Measurements from ENCODE around the gene BICDL1. TPM values are rescaled to one million over a fixed set of nuclear protein-coding genes. Genes with fewer than 3 reads are reported as not detected.

The BICDL1 gene
- total and polyA plus RNA-seq, 5 donors from 2014 or later: 0.93 to 134 (median 1.6) TPM

DNA sequence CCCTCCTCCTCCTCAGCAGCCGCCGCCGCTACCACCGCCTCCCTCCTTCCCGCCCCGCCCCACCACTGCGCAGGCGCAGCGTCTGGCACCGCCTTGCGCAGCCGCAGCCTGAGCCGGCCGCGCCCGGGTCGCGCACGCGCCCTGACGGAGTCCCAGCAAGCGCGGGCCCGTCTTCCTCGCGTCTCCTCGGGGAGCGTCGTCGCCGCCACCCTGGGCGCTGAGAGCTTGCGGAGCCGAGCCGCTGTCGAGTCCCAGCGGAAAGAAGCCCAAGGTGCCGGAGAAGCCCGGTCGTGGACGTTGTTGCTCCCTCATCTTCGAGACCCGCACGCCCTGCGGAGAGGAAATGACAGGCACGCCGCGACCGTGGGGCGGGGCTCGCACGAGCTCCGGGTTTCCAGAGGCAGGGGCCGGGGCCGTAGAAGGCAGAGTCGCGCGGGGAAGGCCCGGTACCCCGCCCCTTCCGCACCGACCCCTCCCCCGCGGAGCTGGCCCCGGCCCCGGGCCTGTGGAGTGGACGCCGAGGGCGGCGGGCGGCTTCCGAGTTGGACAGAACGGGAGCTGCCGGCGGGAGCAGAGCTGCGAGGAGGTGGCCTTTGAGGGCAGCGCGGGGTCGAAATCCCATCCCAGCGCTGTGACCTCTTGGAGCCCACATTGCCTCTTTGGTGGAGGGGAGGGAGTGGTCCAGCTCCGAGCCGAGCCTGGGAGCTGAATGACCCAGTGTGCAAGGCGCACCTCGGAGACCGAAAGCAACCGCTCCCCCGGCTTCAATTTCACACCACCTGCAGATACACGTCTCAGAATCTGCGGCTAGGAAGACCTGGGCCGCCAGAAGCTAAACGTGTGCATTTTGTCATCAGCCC, 128.0 kb downstream of the BICDL1 start:
- H3K4me3 Mint-ChIP-seq: peak overlapping the region; percentile 87 to 98 (median 92)
- H3K4me1 ChIP-seq (ENCODE audit: control insufficient read depth, insufficient read depth, low read length, poor library complexity, severe bottlenecking): peaks cover 78% of the 10 kb centered on the region
- peak; percentile 73 to 75 for ATAC-seq (ENCODE audit: low read depth in 2 of 2)

DNA sequence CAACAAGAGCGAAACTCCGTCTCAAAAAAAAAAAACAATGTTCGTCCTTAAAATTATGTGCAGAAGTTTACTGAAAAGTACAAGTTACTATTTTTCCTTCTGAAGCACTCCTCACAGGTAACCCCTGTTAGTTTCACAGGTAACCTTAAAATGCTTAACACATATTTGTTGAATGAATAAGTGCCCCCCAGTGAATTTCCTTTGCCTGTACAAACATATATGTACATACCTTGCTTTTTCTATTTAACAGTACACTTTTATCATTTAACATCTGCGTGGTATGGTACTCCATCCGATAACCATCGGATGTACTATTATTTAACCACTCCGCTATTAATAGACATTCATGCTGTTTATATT, 128.9 kb downstream of the BICDL1 start:
- peaks cover 40 to 82% (median 69%) of the 10 kb centered on the region in 4 donors for H3K4me1 Mint-ChIP-seq
- Histone ChIP-seq H3K27ac (ENCODE audit: insufficient read depth, low read length, poor library complexity, severe bottlenecking) (peak overlapping the region; percentile 94), H3K4me1 (ENCODE audit: control insufficient read depth, insufficient read depth, low read length, poor library complexity, severe bottlenecking) (peaks cover 72% of the 10 kb centered on the region), H3K4me3 (ENCODE audit: low read depth, low read length) (peak overlapping the region; percentile 92), H3K9me3 (ENCODE audit: control insufficient read depth in 2 of 2, low read length in 2 of 2) (no peaks in the 10 kb centered on the region), H3K27me3 (ENCODE audit: control insufficient read depth, insufficient read depth, low read length) (no peaks in the 10 kb centered on the region), H3K36me3 (ENCODE audit: control insufficient read depth, insufficient read depth, low read length) (peaks cover 5% of the 10 kb centered on the region)
- H3K4me3 Mint-ChIP-seq: peak overlapping the region; percentile 87 to 98 (median 92)
- H3K9me3 Mint-ChIP-seq: no peaks in the 10 kb centered on the region
- ATAC-seq (ENCODE audit: low read depth in 2 of 2) (no peak), DNase-seq (no peak)
- H3K36me3 Mint-ChIP-seq: peaks cover 17% of the 10 kb centered on the region
- no peaks in the 10 kb centered on the region for H3K27me3 Mint-ChIP-seq
- H3K27ac Mint-ChIP-seq: peak overlapping the region; percentile 73 to 98 (median 93)

More for the DNA sequence above, 128.0 kb downstream of the BICDL1 start:
- Mint-ChIP-seq H3K27me3 (peaks cover 5% of the 10 kb centered on the region), H3K36me3 (peaks cover 17% of the 10 kb centered on the region), H3K4me1 (peaks cover 40 to 88% (median 73%) of the 10 kb centered on the region in 4 donors), H3K9me3 (no peaks in the 10 kb centered on the region), H3K27ac (peak overlapping the region; percentile 73 to 98 (median 93))
- H3K27me3 ChIP-seq (ENCODE audit: control insufficient read depth, insufficient read depth, low read length): no peaks in the 10 kb centered on the region
- DNase-seq: peak; percentile 96 to 98 (median 96)
- peaks cover 5% of the 10 kb centered on the region for H3K36me3 ChIP-seq (ENCODE audit: control insufficient read depth, insufficient read depth, low read length)
- H3K9me3 ChIP-seq (ENCODE audit: control insufficient read depth in 2 of 2, low read length in 2 of 2): no peaks in the 10 kb centered on the region
- H3K4me3 ChIP-seq (ENCODE audit: low read depth, low read length): peak overlapping the region; percentile 92
- peak overlapping the region; percentile 94 for H3K27ac ChIP-seq (ENCODE audit: insufficient read depth, low read length, poor library complexity, severe bottlenecking)

DNA sequence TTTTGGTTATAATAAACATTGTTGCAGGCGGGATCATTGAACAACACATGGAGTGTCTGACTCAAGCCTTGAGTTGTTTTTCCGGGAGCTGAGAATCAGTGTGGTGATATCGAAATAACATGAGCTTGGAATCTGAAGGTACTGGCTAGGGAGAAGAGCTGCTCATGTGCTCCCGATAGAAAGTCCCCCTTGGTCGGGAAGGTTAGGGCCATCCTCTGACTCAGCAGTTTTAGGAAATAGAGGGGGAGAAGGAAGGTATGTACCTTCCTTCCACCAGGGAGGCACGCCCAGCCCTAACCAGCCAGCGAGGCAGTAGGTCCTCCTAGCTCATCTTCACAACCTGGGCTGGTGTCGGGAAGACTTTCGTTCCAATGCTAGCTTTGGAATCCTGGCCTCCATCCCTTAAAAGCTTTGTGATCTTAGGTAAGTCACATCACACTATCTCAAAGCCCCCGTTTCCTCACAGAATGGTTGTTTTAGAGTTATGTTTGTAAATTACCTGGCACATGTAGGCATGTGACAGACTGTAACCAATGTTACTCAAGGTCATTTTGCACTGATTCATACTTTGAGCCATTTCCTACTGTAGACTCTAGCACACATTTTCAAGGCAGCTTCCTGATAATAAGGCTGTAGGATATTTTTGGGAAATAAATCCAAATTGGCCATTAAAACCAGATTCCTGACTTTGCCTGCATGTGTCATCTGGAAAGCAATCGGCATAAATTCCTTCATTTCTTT, 129.5 kb downstream of the BICDL1 start:
- Mint-ChIP-seq H3K27ac (peak overlapping the region in 2 of 3 donors; percentile 73 to 93), H3K36me3 (peaks cover 14% of the 10 kb centered on the region), H3K9me3 (no peaks in the 10 kb centered on the region), H3K27me3 (no peaks in the 10 kb centered on the region), H3K4me3 (peak overlapping the region; percentile 87 to 98 (median 92)), H3K4me1 (peaks cover 40 to 81% (median 67%) of the 10 kb centered on the region in 4 donors)
- Histone ChIP-seq H3K36me3 (ENCODE audit: control insufficient read depth, insufficient read depth, low read length) (peaks cover 5% of the 10 kb centered on the region), H3K27ac (ENCODE audit: insufficient read depth, low read length, poor library complexity, severe bottlenecking) (peak overlapping the region; percentile 58), H3K27me3 (ENCODE audit: control insufficient read depth, insufficient read depth, low read length) (no peaks in the 10 kb centered on the region), H3K4me1 (ENCODE audit: control insufficient read depth, insufficient read depth, low read length, poor library complexity, severe bottlenecking) (peaks cover 69% of the 10 kb centered on the region), H3K9me3 (ENCODE audit: control insufficient read depth in 2 of 2, low read length in 2 of 2) (no peaks in the 10 kb centered on the region), H3K4me3 (ENCODE audit: low read depth, low read length) (peak overlapping the region; percentile 92)
- no peak for DNase-seq
- no peak for ATAC-seq (ENCODE audit: low read depth in 2 of 2)

- Mint-ChIP-seq H3K27me3 (no peaks in the 10 kb centered on the region), H3K36me3 (peaks cover 11% of the 10 kb centered on the region), H3K9me3 (no peaks in the 10 kb centered on the region), H3K27ac (peak overlapping the region; percentile 10 to 73 (median 63)), H3K4me1 (peaks cover 42 to 82% (median 69%) of the 10 kb centered on the region in 4 donors), H3K4me3 (peak overlapping the region; percentile 24 to 94 (median 64))
- Histone ChIP-seq H3K36me3 (ENCODE audit: control insufficient read depth, insufficient read depth, low read length) (peaks cover 2% of the 10 kb centered on the region), H3K27ac (ENCODE audit: insufficient read depth, low read length, poor library complexity, severe bottlenecking) (peak overlapping the region; percentile 58), H3K9me3 (ENCODE audit: control insufficient read depth in 2 of 2, low read length in 2 of 2) (no peaks in the 10 kb centered on the region), H3K4me3 (ENCODE audit: low read depth, low read length) (peak overlapping the region; percentile 17), H3K27me3 (ENCODE audit: control insufficient read depth, insufficient read depth, low read length) (no peaks in the 10 kb centered on the region), H3K4me1 (ENCODE audit: control insufficient read depth, insufficient read depth, low read length, poor library complexity, severe bottlenecking) (peaks cover 70% of the 10 kb centered on the region)
- DNase-seq (peak in 1 of 3 donors; percentile 35), ATAC-seq (ENCODE audit: low read depth in 2 of 2) (no peak)
These were observed 130.4 kb downstream of the BICDL1 start for GRCh38 chr12:120119271-120119973.

DNA sequence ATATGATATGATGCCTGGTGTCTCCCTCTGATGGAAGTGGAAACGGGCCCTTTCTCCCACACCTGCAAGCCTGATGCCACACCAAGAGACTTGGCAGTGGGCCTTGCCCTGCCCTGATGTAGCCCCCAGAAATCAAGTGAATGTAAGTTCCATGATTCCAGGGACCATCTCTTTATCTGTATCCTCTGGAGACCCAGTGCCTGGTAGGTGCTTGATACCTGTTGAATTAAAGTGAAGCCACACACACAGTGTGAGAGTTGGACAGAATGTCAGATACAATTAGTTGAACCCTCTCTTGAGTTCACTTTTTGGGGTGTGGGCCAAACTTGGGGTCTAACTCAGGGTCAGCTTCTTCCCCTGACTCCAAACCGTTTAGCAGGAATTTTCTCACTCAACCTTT, 132.3 kb downstream of the BICDL1 start:
- H3K4me1 ChIP-seq (ENCODE audit: control insufficient read depth, insufficient read depth, low read length, poor library complexity, severe bottlenecking): peaks cover 52% of the 10 kb centered on the region
- Mint-ChIP-seq H3K4me3 (peak overlapping the region; percentile 52 to 69 (median 60)), H3K4me1 (peaks cover 33 to 70% (median 53%) of the 10 kb centered on the region in 4 donors), H3K36me3 (peaks cover 3% of the 10 kb centered on the region), H3K27ac (peak overlapping the region; percentile 88 to 97 (median 89)), H3K27me3 (no peaks in the 10 kb centered on the region), H3K9me3 (no peaks in the 10 kb centered on the region)
- H3K4me3 ChIP-seq (ENCODE audit: low read depth, low read length): peak overlapping the region; percentile 60
- ATAC-seq (ENCODE audit: low read depth in 2 of 2) (no peak), DNase-seq (no peak)
- H3K27ac ChIP-seq (ENCODE audit: insufficient read depth, low read length, poor library complexity, severe bottlenecking): peak overlapping the region; percentile 62
- H3K36me3 ChIP-seq (ENCODE audit: control insufficient read depth, insufficient read depth, low read length): no peaks in the 10 kb centered on the region
- no peaks in the 10 kb centered on the region for H3K27me3 ChIP-seq (ENCODE audit: control insufficient read depth, insufficient read depth, low read length)
- H3K9me3 ChIP-seq (ENCODE audit: control insufficient read depth in 2 of 2, low read length in 2 of 2): no peaks in the 10 kb centered on the region

DNA sequence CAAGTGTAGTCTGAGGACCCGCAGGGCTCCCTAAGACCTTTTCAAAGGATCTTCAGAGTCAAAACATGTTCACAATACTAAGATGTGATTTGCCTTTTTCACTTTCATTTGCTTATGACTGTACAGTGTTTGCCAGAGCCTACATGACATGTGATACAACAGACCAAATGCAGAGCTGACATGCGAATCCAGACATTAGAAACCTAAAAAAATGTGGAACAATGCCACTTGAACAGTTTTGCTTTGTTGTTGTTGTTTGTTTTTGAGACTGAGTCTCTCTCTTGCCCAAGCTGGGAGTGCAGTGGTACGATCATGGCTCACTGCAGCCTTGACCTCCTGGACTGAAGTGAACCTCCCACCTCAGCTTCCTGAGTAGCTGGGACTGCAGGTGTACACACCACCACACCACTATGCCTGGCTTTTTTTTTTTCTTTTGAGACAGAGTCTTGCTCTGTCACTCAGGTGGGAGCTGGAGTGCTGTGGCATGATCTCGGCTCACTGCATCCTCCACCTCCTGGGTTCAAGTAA, 132.8 kb downstream of the BICDL1 start:
- H3K36me3 Mint-ChIP-seq: peaks cover 7% of the 10 kb centered on the region
- Histone ChIP-seq H3K27ac (ENCODE audit: insufficient read depth, low read length, poor library complexity, severe bottlenecking) (peak overlapping the region; percentile 62), H3K36me3 (ENCODE audit: control insufficient read depth, insufficient read depth, low read length) (peaks cover 4% of the 10 kb centered on the region), H3K9me3 (ENCODE audit: control insufficient read depth in 2 of 2, low read length in 2 of 2) (no peaks in the 10 kb centered on the region), H3K4me3 (ENCODE audit: low read depth, low read length) (peak overlapping the region; percentile 60), H3K27me3 (ENCODE audit: control insufficient read depth, insufficient read depth, low read length) (no peaks in the 10 kb centered on the region), H3K4me1 (ENCODE audit: control insufficient read depth, insufficient read depth, low read length, poor library complexity, severe bottlenecking) (peaks cover 52% of the 10 kb centered on the region)
- H3K27ac Mint-ChIP-seq: peak overlapping the region; percentile 88 to 97 (median 89)
- no peaks in the 10 kb centered on the region for H3K27me3 Mint-ChIP-seq
- H3K4me1 Mint-ChIP-seq: peaks cover 33 to 70% (median 54%) of the 10 kb centered on the region in 4 donors
- peak in 2 of 3 donors; percentile 28 to 81 for DNase-seq
- peak; percentile 41 to 42 for ATAC-seq (ENCODE audit: low read depth in 2 of 2)
- H3K4me3 Mint-ChIP-seq: peak overlapping the region; percentile 52 to 69 (median 60)
- H3K9me3 Mint-ChIP-seq: no peaks in the 10 kb centered on the region

DNA sequence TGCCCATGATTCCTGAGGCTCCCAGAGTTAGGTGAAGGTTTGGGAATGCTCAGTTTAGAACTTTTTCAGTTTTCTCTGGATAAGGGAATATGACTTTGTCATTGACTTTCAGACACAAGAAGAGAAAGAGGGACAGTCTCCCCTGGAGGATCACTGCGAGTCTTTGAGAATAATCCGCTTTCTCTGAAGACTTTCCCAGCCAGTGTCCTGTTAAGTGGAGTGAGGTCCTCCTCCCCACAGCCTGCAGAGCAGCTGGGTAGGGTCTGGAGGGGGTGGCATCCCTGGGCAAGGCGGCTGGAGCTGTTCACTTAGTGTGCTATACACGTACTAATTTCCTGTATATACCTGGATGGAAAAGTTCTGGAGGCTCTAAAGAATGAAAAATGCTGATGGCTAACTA, 136.0 kb downstream of the BICDL1 start:
- H3K9me3 ChIP-seq (ENCODE audit: control insufficient read depth in 2 of 2, low read length in 2 of 2): no peaks in the 10 kb centered on the region
- peaks cover 29% of the 10 kb centered on the region for H3K4me1 ChIP-seq (ENCODE audit: control insufficient read depth, insufficient read depth, low read length, poor library complexity, severe bottlenecking)
- H3K36me3 ChIP-seq (ENCODE audit: control insufficient read depth, insufficient read depth, low read length): peaks cover 33% of the 10 kb centered on the region
- H3K4me3 ChIP-seq (ENCODE audit: low read depth, low read length): no peak overlapping the region
- no peak for ATAC-seq (ENCODE audit: low read depth in 2 of 2)
- peaks cover 26% of the 10 kb centered on the region for H3K36me3 Mint-ChIP-seq
- H3K27me3 Mint-ChIP-seq: no peaks in the 10 kb centered on the region
- DNase-seq: no peak
- H3K27ac Mint-ChIP-seq: peak overlapping the region in 1 of 3 donors; percentile 15
- H3K27me3 ChIP-seq (ENCODE audit: control insufficient read depth, insufficient read depth, low read length): no peaks in the 10 kb centered on the region
- no peak overlapping the region for H3K27ac ChIP-seq (ENCODE audit: insufficient read depth, low read length, poor library complexity, severe bottlenecking)
- H3K9me3 Mint-ChIP-seq: no peaks in the 10 kb centered on the region
- peaks cover 19 to 42% (median 31%) of the 10 kb centered on the region in 4 donors for H3K4me1 Mint-ChIP-seq
- H3K4me3 Mint-ChIP-seq: peak overlapping the region in 1 of 4 donors; percentile 47
